ENCODE measurements around the gene RBM8A. TPM values are rescaled to one million over a fixed set of nuclear protein-coding genes. Genes with fewer than 3 reads are reported as not detected.
"Not testable (repeated sequence)": the region's sequence is repeated elsewhere in the genome, so short reads cannot be mapped to it uniquely, and the experiment has no call there.

RBM8A gene
- total RNA-seq, 1 donor from 2014 or later, result 205 TPM

- intact Hi-C loops (cut with micrococcal nuclease), result loop anchor here (1.0 to 2.0 kb wide), 7 partner anchors 22 to 98 kb away; partner anchors contain the start of genes ANKRD35, PEX11B, PIAS3 and RBM8A
Observed at GRCh38 chr1:145957443-145958319, 30.4 kb upstream of the RBM8A start, which contains the start of gene LIX1L. Gene LIX1L (minus strand): TSS chr1:145958017. CDS start chr1:145957927, 90 bp downstream.

GRCh38 chr1:145956781-145957442 is 29.6 kb upstream of the RBM8A start:
- intact Hi-C loops (cut with micrococcal nuclease), result loop anchor here (1.0 to 2.0 kb wide), 4 partner anchors 7 to 80 kb away; partner anchors contain the start of genes ANKRD34A, PEX11B, POLR3GL and TXNIP

DNA sequence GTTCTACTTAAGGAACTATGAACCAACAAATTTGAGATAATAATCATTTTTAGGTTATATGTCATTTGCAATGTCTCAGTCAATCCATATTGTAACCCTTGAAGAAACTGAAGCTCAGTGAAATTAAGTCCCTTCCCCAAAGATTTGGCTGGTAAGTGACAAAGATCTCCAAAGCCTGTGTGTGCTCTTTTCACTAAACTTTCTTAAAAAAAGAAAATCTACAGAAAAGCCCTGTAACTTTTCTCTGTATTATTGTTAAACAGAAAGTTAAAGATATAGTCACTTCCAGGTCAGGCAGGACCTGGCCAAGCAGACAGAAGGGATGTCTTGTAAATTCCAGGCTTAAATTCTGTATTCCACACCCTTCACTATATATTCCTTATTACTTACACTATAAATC is 29.1 kb upstream of the RBM8A start:
- intact Hi-C loops (cut with micrococcal nuclease), result loop anchor here (1.0 to 2.0 kb wide), 4 partner anchors 8 to 80 kb away; partner anchors contain the start of genes ANKRD34A, PEX11B, POLR3GL and TXNIP

GRCh38 chr1:145955436-145955835 is 28.2 kb upstream of the RBM8A start:
- intact Hi-C loops (cut with micrococcal nuclease), result no loop called here

GRCh38 chr1:145953861-145954260 is 26.6 kb upstream of the RBM8A start:
- intact Hi-C loops (cut with micrococcal nuclease), result no loop called here

DNA sequence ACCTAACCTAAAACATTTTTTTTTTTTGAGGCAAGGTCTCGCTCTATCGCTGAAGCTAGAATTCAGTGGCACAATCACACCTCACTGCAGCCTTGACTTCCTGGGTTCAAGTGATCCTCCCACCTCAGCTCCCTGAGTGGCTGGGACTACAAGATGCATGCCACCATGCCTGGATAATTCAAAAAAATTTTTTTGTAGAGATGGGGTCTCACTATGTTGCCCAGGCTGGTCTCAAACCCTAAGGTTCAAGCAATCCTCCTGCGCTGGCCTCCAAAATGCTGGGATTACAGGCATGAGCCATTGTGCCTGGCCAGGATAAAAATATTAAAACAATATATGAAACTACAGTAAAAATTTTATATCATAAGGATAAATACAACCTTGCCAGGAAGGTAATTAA is 25.6 kb upstream of the RBM8A start:
- intact Hi-C loops (cut with micrococcal nuclease), result no loop called here

- intact Hi-C loops (cut with micrococcal nuclease), result no loop called here
Observed at GRCh38 chr1:145951526-145951925, 24.2 kb upstream of the RBM8A start.

GRCh38 chr1:145949219-145949618 is 21.9 kb upstream of the RBM8A start:
- intact Hi-C loops (cut with micrococcal nuclease), result no loop called here

- intact Hi-C loops (cut with micrococcal nuclease), result no loop called here
Observed at GRCh38 chr1:145947551-145947950, 20.3 kb upstream of the RBM8A start.

DNA sequence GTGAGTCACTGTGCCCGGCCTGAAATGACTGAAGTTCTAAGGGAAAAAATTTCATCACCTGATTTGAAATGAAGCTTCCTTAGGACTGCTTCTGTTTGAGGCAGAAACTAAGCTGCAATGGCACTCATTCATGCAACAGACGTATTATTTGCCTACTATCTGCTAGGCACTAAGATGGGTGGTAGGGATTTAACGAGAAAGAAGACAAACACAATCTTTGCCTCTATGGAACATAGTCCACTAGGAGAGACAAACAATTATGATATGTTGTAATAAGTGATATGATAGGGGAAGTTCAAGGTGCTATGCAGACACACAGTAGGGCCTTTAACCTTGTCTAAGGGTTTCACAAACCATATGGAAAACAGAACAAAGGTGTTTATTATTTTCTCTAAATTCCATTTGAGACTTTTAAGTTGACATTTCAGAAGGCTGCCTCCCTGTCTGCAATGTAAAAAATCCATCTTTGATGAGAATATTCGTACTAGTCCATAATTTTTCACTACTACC is 19.2 kb upstream of the RBM8A start:
- intact Hi-C loops (cut with micrococcal nuclease), result no loop called here

DNA sequence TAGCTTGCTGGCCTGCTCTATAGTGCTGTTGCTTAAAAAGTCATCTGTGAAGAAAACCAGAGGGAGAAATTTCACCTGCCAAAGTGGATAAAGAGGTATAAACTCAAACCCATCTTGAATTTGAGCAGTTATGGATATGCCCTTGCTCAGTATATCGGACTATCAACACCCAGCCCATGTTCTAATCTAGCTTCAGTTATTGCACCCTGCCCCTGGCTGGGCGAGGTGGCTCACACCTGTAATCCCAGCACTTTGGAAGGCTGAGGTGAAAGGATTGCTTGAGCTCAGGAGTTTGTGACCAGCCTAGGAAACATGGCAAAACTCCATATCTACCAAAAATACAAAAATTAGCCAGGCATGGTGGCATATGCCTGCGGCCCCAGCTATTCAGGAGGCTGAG is 17.2 kb upstream of the RBM8A start:
- intact Hi-C loops (cut with micrococcal nuclease), result no loop called here

DNA sequence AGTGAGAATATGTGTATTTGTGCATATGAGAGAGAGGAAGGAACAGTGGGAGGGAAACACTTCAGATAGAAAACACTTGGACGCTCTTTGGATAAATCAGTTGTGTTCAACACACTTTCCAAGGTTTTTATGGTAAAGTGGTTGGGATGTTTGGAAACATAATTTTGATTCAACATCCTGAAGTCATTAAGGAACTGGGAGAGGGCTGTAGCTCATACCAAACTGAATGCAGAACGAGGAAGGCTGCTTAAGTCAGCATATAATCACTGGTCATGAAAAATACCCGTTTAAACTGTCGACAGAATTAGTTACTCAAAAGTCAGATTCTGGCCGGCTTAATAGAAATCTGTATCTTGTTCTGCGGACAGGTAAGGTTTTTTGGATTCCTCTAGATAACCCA is 15.6 kb upstream of the RBM8A start:
- intact Hi-C loops (cut with micrococcal nuclease), result no loop called here

DNA sequence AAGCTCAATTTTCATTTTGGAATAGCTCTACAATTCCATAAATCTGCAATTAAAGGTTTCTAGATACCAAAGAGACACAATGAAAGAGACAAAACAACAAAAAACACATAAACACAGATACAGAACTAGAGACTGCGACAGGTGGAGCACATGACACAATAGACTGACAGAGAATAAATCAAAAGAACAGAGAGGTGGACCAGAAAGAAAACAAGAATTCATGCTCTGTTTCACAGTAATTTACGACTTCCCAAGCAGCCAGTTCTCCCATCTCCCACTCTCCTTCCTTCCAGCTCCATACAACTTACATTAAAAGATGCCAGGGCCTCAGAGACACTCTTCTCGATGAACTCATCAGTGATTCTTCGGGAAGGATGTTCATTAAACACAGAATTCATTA is 15.1 kb upstream of the RBM8A start:
- intact Hi-C loops (cut with micrococcal nuclease), result no loop called here

DNA sequence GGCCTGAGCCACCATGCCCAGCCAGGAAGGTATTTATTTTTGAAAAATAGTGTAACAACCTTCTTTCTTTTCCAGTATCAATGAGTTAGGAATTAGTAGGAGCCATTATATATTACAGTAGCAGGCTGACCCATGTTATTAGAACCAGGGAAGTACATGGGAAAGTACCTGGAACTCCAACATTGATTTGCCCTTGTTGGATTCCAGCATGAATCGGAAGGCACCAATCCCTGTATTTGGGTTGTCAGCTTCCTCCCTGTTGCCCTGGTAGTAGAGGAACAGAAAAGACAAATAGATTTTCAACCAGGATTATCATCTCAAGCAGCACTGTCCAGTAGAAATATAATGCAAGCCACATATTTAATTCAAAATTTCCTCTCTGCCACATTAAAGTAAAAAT is 10.2 kb upstream of the RBM8A start:
- intact Hi-C loops (cut with micrococcal nuclease), result no loop called here

DNA sequence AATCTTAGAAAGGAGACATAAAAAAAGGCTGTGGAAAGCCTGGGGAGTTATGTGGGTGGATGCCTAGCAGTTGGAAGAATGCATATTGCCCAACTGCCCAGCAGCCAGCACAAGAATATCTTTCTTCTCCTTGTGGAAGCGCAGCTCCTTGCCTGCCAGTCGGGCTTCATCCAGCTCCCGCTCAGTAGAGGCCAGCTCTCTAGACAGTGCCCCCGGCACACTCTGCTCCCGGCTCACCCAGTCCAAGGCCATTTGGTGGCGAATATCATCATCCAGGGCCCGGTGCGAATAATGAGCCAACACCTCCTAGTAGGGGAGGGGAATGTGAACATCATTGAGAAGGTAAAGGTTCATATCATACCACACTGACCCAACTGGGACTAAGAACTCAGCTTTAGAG is 9.0 kb upstream of the RBM8A start:
- intact Hi-C loops (cut with micrococcal nuclease), result no loop called here

DNA sequence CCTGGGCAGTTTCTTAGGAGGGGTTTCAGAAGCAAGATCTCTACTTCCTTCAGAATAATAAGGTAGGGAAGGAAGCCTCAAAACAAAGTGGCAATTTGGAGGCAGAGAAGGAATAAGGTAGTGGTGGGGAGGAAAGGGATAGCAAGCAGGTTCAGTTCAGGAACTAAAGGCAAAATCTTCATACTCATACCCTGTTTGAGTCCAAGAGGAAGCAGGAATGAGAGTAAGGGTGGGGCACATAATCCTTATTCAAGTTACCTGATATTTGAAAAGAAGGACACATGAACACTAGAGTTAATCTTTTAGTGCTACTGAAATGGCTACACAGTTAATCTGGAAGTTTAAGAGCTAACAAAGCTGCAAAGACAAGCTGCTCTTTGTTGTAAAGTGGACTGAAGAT is 8.4 kb upstream of the RBM8A start:
- intact Hi-C loops (cut with micrococcal nuclease), result no loop called here

GRCh38 chr1:145932522-145933009 is 5.3 kb upstream of the RBM8A start:
- intact Hi-C loops (cut with micrococcal nuclease), result not testable (repeated sequence)

DNA sequence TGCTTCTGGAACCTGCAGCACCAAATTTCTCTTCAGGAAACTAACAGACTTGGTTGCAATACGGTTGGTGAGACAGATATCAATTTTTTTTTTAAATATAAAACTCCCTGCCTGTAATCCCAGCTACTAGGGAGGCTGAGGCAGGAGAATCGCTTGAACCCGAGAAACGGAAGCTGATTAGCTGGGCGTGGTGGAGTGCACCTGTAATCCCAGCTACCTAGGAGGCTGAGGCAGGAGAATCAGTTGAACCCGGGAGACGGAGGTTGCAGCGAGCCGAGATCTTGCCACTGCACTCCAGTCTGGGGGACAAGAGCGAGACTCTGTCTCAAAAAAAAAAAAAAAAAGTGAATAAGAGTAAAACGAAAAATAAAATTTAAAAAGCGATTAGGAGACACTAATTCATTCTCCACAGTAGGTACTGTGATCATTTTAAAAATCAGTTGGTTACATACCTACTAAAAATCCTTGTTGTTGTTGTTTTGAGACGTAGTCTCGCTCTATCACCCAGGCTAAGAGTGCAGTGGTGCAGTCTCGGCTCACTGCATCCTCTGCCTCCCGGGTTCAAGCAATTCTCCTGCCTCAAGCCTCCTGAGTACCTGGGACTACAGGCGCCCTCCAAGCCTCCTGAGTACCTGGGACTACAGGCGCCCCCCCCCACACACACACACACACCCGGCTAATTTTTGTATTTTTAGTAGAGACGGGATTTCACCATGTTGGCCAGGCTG is 796 bp upstream of the RBM8A start:
- intact Hi-C loops (cut with micrococcal nuclease), result loop anchor here (1.0 to 2.0 kb wide), 6 partner anchors 10 to 109 kb away; partner anchors contain the start of genes ANKRD34A, LIX1L, PEX11B and PIAS3

- intact Hi-C loops (cut with micrococcal nuclease), result loop anchor here (1.0 to 2.0 kb wide), 6 partner anchors 8 to 111 kb away; partner anchors contain the start of genes ANKRD34A, LIX1L, PEX11B and PIAS3
Observed at GRCh38 chr1:145926686-145927062, 610 bp downstream of the RBM8A start.

DNA sequence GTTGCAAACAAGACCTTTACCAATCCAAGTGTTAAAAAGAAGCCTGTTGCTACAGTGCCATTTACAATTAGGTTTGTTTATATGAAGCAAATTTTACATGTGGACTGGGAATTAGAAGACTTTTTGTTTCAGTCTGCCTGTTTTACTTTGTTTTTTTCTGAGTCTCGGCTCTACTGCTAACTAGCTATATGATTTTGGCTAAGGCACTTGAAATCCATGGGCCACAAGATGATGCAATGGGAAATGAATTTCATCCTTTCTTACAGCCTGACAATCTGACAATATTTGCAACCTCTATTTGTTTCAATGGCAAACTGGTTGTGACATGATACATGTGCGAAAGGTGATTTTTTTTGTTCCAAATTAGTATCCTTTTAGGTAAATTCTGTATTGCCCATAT is 5.0 kb downstream of the RBM8A start:
- intact Hi-C loops (cut with micrococcal nuclease), result no loop called here

GRCh38 chr1:145920297-145920696 is 7.0 kb downstream of the RBM8A start:
- intact Hi-C loops (cut with micrococcal nuclease), result not testable (repeated sequence)
